GM23338 (cell line): ENCODE data around the gene CPNE1. TPM values are rescaled to one million over a fixed set of nuclear protein-coding genes. Genes with fewer than 3 reads are reported as not detected.

Experiments
- ATAC-seq: fragments of 200-7000 bp; cut with Tn5 transposase; 3 replicates; pipeline ENCODE4 v1.9.1; 2020
- DNase-seq: peaks from one replicate; pipeline ENCODE4 v3.0.0-alpha.2; 2015; ENCODE audit warnings: low spot score
- H2AFZ ChIP-seq: fragments of 200-600 bp; sonication (generic); 2 replicates; pipeline ENCODE4 v1.8.0; 2016; ENCODE audit warnings: antibody characterized with exemption, mild to moderate bottlenecking, moderate library complexity
- H3F3A ChIP-seq: fragments of 200-600 bp; sonication (generic); replicated peaks from 2 replicates; pipeline ENCODE4 v1.8.0; 2017; ENCODE audit warnings: antibody characterized with exemption, mixed run types, low read depth
- H3K27ac ChIP-seq: fragments of 200-600 bp; sonication (generic); 2 replicates; pipeline ENCODE4 v1.6.1; 2016; ENCODE audit warnings: low read depth
- H3K27me3 ChIP-seq: fragments of 200-600 bp; sonication (generic); 2 replicates; pipeline ENCODE4 v1.8.0; 2016; ENCODE audit warnings: mild to moderate bottlenecking, mixed run types, moderate library complexity; ENCODE audit not compliant: insufficient read depth
- H3K36me3 ChIP-seq: fragments of 200-600 bp; sonication (generic); 2 replicates; pipeline ENCODE4 v1.8.0; 2016; ENCODE audit warnings: mild to moderate bottlenecking; ENCODE audit not compliant: insufficient read depth
- H3K4me1 ChIP-seq: fragments of 200-600 bp; sonication (generic); 2 replicates; pipeline ENCODE4 v1.8.0; 2016; ENCODE audit warnings: mild to moderate bottlenecking, moderate library complexity; ENCODE audit not compliant: insufficient read depth
- H3K4me2 ChIP-seq: fragments of 200-600 bp; sonication (generic); 2 replicates; pipeline ENCODE4 v1.7.1; 2017; ENCODE audit warnings: mixed run types
- H3K4me3 ChIP-seq: fragments of 200-600 bp; sonication (generic); 2 replicates; pipeline ENCODE4 v1.6.1; 2016; ENCODE audit warnings: mixed run types
- H3K79me2 ChIP-seq: fragments of 200-600 bp; sonication (generic); replicated peaks from 2 replicates; pipeline ENCODE4 v1.8.0; 2017; ENCODE audit warnings: mild to moderate bottlenecking; ENCODE audit not compliant: insufficient read depth
- H3K9me2 ChIP-seq: fragments of 200-600 bp; sonication (generic); 2 replicates; pipeline ENCODE4 v1.8.0; 2017; ENCODE audit not compliant: insufficient read depth
- H4K20me1 ChIP-seq: fragments of 200-600 bp; sonication (generic); replicated peaks from 2 replicates; pipeline ENCODE4 v1.8.0; 2017; ENCODE audit warnings: mild to moderate bottlenecking; ENCODE audit not compliant: insufficient read depth
- H3K27ac Mint-ChIP-seq: 2 replicates; pipeline ENCODE4 v1.8.0; 2020; ENCODE audit warnings: inconsistent platforms, mild to moderate bottlenecking, moderate library complexity, mixed read lengths
- H3K27me3 Mint-ChIP-seq: 3 replicates; pipeline ENCODE4 v1.8.0; 2022; ENCODE audit warnings: low read depth, mild to moderate bottlenecking, moderate library complexity, mixed read lengths, inconsistent platforms; ENCODE audit not compliant: insufficient read depth, poor library complexity
- H3K36me3 Mint-ChIP-seq: 3 replicates; pipeline ENCODE4 v1.8.0; 2021; ENCODE audit warnings: low read depth, mild to moderate bottlenecking, inconsistent platforms, moderate library complexity, mixed read lengths
- H3K4me1 Mint-ChIP-seq: 3 replicates; pipeline ENCODE4 v1.8.0; 2020; ENCODE audit warnings: mild to moderate bottlenecking, inconsistent platforms, mixed read lengths
- H3K4me3 Mint-ChIP-seq: 3 replicates; pipeline ENCODE4 v1.8.0; 2021; ENCODE audit warnings: moderate library complexity, mild to moderate bottlenecking, inconsistent platforms, mixed read lengths
- H3K9me3 Mint-ChIP-seq: 3 replicates; pipeline ENCODE4 v1.8.0; 2020; ENCODE audit warnings: moderate library complexity, mild to moderate bottlenecking, inconsistent platforms, mixed read lengths
- CREB1 ChIP-seq: fragments of 250-450 bp; sonication (Bioruptor Pico); IDR thresholded peaks from 2 replicates; pipeline ENCODE4 v1.5.0; 2020; ENCODE audit warnings: low read depth, mild to moderate bottlenecking, moderate library complexity
- EZH2 ChIP-seq: fragments of 200-600 bp; sonication (generic); IDR thresholded peaks from one replicate; pipeline ENCODE4 v1.8.0; 2017; ENCODE audit warnings: antibody characterized with exemption, mild to moderate bottlenecking, low read depth; ENCODE audit not compliant: unreplicated experiment
- EZH2phosphoT487 ChIP-seq: fragments of 200-600 bp; sonication (generic); IDR thresholded peaks from one replicate; pipeline ENCODE4 v1.8.1; 2018; ENCODE audit warnings: antibody characterized with exemption; ENCODE audit not compliant: unreplicated experiment
- JUNB ChIP-seq: IDR thresholded peaks from one replicate; pipeline ENCODE4 v1.6.1; 2016; ENCODE audit warnings: antibody characterized with exemption; ENCODE audit not compliant: unreplicated experiment
- NANOG ChIP-seq: IDR thresholded peaks from 2 replicates; pipeline ENCODE4 v1.6.1; 2016; ENCODE audit warnings: antibody characterized with exemption, borderline replicate concordance
- POLR2AphosphoS5 ChIP-seq: IDR thresholded peaks from 2 replicates; pipeline ENCODE4 v1.6.1; 2016; ENCODE audit warnings: antibody characterized with exemption, low read depth
- STAT1 ChIP-seq: IDR thresholded peaks from one replicate; pipeline ENCODE4 v1.6.1; 2016; ENCODE audit warnings: antibody characterized with exemption; ENCODE audit not compliant: unreplicated experiment
- ZNF114 ChIP-seq: fragments of 250-450 bp; sonication (Bioruptor Pico); IDR thresholded peaks from 2 replicates; pipeline ENCODE4 v1.5.0; 2020; ENCODE audit warnings: mild to moderate bottlenecking, moderate library complexity
- ZNF331 ChIP-seq: fragments of 250-450 bp; sonication (Bioruptor Pico); IDR thresholded peaks from 2 replicates; pipeline ENCODE4 v1.5.0; 2020; ENCODE audit warnings: low read depth, mild to moderate bottlenecking, moderate library complexity
- polyA plus RNA-seq: library from polyadenylated mRNA; unstranded; fragments of >200 nt; fragmentation: Nextera tagmentation; extraction: Ambion mirVana; gene quantifications from 2 replicates; pipeline ENCODE4 v1.2.1, GENCODE V29; 2016
- total RNA-seq: library from RNA; depleted of rRNA; stranded (reverse); fragments of >200 nt; shearing (Covaris generic); gene quantifications from 2 replicates; pipeline ENCODE4 v1.2.3, GENCODE V29; 2014
- TF ChIP-seq, protein P1 (sequence below), 2 experiments: fragments of 200-600 bp in 1 of 2; sonication (generic) in 1 of 2; conservative IDR thresholded peaks; 2 replicates each; pipeline versions ENCODE4 v1.5.1 to v1.6.1; 2016 to 2017; ENCODE audit warnings: antibody characterized with exemption in 2 of 2, low read depth in 2 of 2, mild to moderate bottlenecking in 2 of 2, moderate library complexity in 1 of 2
- TF ChIP-seq, protein P2 (sequence below): IDR thresholded peaks from one replicate; pipeline ENCODE4 v1.6.1; 2018; ENCODE audit warnings: antibody characterized with exemption; ENCODE audit not compliant: unreplicated experiment
- TF ChIP-seq, protein P3 (sequence below): fragments of 250-450 bp; sonication (Bioruptor Pico); IDR thresholded peaks from 2 replicates; pipeline ENCODE4 v1.5.0; 2020; ENCODE audit warnings: mild to moderate bottlenecking, moderate library complexity
- TF ChIP-seq, protein P4 (sequence below): IDR thresholded peaks from 2 replicates; pipeline ENCODE4 v1.6.1; 2016; ENCODE audit warnings: antibody characterized with exemption

The CPNE1 gene
- total and polyA plus RNA-seq, 2 experiments from 2014 or later, result 189 to 196 TPM

DNA sequence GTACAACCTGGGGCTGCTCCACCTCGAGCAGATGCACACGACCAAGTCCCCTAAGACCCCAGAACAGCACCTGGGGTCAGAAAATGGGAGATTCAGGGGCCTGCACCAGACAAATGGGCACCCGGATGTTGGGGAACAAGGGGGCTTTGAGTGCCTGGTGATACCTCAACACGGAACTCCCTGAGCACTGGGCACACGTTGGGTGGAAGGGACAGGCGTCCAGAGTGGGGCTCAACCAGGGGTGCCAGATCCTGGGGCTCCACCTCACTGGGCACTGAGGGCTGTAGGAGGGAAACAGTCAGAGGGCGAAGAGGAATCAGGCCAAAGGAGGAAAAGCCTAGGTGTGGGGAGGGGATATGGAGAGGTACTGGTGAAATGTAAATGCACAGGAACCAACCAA, 82.6 kb downstream of the CPNE1 start:
- H3K27ac Mint-ChIP-seq, result no peak overlapping the region
- H3K9me3 Mint-ChIP-seq, result no peaks in the 10 kb centered on the region; the same call in 1 of the 3 replicates
- H3K4me1 Mint-ChIP-seq, result no peaks in the 10 kb centered on the region
- Histone ChIP-seq H3K27ac (no peak overlapping the region), H2AFZ (no peak overlapping the region), H3K4me3 (no peak overlapping the region), H3K36me3 (no peaks in the 10 kb centered on the region), H3K4me2 (no peak overlapping the region), H3K79me2 (no peaks in the 10 kb centered on the region), H3K27me3 (no peaks in the 10 kb centered on the region), H3K9me2 (no peaks in the 10 kb centered on the region), H3F3A (no peaks in the 10 kb centered on the region), H4K20me1 (no peaks in the 10 kb centered on the region), H3K4me1 (no peaks in the 10 kb centered on the region)
- TF ChIP-seq CREB1 (CRISPR knock-in tag) (no peak), NANOG (no peak), JUNB (no peak), POLR2AphosphoS5 (no peak), STAT1 (no peak), ZNF114 (CRISPR knock-in tag) (no peak), EZH2 (no peak), ZNF331 (no peak), EZH2phosphoT487 (no peak)
- TF ChIP-seq, protein P1, sequence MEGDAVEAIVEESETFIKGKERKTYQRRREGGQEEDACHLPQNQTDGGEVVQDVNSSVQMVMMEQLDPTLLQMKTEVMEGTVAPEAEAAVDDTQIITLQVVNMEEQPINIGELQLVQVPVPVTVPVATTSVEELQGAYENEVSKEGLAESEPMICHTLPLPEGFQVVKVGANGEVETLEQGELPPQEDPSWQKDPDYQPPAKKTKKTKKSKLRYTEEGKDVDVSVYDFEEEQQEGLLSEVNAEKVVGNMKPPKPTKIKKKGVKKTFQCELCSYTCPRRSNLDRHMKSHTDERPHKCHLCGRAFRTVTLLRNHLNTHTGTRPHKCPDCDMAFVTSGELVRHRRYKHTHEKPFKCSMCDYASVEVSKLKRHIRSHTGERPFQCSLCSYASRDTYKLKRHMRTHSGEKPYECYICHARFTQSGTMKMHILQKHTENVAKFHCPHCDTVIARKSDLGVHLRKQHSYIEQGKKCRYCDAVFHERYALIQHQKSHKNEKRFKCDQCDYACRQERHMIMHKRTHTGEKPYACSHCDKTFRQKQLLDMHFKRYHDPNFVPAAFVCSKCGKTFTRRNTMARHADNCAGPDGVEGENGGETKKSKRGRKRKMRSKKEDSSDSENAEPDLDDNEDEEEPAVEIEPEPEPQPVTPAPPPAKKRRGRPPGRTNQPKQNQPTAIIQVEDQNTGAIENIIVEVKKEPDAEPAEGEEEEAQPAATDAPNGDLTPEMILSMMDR (conservative IDR thresholded peaks at IDR 0.05; ENCODE audit: low read depth in 2 of 2), result no peak
- TF ChIP-seq, protein P2, sequence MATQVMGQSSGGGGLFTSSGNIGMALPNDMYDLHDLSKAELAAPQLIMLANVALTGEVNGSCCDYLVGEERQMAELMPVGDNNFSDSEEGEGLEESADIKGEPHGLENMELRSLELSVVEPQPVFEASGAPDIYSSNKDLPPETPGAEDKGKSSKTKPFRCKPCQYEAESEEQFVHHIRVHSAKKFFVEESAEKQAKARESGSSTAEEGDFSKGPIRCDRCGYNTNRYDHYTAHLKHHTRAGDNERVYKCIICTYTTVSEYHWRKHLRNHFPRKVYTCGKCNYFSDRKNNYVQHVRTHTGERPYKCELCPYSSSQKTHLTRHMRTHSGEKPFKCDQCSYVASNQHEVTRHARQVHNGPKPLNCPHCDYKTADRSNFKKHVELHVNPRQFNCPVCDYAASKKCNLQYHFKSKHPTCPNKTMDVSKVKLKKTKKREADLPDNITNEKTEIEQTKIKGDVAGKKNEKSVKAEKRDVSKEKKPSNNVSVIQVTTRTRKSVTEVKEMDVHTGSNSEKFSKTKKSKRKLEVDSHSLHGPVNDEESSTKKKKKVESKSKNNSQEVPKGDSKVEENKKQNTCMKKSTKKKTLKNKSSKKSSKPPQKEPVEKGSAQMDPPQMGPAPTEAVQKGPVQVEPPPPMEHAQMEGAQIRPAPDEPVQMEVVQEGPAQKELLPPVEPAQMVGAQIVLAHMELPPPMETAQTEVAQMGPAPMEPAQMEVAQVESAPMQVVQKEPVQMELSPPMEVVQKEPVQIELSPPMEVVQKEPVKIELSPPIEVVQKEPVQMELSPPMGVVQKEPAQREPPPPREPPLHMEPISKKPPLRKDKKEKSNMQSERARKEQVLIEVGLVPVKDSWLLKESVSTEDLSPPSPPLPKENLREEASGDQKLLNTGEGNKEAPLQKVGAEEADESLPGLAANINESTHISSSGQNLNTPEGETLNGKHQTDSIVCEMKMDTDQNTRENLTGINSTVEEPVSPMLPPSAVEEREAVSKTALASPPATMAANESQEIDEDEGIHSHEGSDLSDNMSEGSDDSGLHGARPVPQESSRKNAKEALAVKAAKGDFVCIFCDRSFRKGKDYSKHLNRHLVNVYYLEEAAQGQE, result no peak
- TF ChIP-seq, protein P3, sequence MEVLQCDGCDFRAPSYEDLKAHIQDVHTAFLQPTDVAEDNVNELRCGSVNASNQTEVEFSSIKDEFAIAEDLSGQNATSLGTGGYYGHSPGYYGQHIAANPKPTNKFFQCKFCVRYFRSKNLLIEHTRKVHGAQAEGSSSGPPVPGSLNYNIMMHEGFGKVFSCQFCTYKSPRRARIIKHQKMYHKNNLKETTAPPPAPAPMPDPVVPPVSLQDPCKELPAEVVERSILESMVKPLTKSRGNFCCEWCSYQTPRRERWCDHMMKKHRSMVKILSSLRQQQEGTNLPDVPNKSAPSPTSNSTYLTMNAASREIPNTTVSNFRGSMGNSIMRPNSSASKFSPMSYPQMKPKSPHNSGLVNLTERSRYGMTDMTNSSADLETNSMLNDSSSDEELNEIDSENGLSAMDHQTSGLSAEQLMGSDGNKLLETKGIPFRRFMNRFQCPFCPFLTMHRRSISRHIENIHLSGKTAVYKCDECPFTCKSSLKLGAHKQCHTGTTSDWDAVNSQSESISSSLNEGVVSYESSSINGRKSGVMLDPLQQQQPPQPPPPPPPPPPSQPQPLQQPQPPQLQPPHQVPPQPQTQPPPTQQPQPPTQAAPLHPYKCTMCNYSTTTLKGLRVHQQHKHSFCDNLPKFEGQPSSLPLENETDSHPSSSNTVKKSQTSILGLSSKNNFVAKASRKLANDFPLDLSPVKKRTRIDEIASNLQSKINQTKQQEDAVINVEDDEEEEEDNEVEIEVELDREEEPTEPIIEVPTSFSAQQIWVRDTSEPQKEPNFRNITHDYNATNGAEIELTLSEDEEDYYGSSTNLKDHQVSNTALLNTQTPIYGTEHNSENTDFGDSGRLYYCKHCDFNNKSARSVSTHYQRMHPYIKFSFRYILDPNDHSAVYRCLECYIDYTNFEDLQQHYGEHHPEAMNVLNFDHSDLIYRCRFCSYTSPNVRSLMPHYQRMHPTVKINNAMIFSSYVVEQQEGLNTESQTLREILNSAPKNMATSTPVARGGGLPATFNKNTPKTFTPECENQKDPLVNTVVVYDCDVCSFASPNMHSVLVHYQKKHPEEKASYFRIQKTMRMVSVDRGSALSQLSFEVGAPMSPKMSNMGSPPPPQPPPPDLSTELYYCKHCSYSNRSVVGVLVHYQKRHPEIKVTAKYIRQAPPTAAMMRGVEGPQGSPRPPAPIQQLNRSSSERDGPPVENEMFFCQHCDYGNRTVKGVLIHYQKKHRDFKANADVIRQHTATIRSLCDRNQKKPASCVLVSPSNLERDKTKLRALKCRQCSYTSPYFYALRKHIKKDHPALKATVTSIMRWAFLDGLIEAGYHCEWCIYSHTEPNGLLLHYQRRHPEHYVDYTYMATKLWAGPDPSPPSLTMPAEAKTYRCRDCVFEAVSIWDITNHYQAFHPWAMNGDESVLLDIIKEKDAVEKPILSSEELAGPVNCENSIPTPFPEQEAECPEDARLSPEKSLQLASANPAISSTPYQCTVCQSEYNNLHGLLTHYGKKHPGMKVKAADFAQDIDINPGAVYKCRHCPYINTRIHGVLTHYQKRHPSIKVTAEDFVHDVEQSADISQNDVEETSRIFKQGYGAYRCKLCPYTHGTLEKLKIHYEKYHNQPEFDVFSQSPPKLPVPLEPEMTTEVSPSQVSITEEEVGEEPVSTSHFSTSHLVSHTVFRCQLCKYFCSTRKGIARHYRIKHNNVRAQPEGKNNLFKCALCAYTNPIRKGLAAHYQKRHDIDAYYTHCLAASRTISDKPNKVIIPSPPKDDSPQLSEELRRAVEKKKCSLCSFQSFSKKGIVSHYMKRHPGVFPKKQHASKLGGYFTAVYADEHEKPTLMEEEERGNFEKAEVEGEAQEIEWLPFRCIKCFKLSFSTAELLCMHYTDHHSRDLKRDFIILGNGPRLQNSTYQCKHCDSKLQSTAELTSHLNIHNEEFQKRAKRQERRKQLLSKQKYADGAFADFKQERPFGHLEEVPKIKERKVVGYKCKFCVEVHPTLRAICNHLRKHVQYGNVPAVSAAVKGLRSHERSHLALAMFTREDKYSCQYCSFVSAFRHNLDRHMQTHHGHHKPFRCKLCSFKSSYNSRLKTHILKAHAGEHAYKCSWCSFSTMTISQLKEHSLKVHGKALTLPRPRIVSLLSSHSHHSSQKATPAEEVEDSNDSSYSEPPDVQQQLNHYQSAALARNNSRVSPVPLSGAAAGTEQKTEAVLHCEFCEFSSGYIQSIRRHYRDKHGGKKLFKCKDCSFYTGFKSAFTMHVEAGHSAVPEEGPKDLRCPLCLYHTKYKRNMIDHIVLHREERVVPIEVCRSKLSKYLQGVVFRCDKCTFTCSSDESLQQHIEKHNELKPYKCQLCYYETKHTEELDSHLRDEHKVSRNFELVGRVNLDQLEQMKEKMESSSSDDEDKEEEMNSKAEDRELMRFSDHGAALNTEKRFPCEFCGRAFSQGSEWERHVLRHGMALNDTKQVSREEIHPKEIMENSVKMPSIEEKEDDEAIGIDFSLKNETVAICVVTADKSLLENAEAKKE, result no peak
- TF ChIP-seq, protein P4, sequence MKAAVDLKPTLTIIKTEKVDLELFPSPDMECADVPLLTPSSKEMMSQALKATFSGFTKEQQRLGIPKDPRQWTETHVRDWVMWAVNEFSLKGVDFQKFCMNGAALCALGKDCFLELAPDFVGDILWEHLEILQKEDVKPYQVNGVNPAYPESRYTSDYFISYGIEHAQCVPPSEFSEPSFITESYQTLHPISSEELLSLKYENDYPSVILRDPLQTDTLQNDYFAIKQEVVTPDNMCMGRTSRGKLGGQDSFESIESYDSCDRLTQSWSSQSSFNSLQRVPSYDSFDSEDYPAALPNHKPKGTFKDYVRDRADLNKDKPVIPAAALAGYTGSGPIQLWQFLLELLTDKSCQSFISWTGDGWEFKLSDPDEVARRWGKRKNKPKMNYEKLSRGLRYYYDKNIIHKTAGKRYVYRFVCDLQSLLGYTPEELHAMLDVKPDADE, result no peak
- H3K27me3 Mint-ChIP-seq, result peaks cover 1% of the 10 kb centered on the region
- DNase-seq (no peak), ATAC-seq (no peak)
- H3K36me3 Mint-ChIP-seq, result no peaks in the 10 kb centered on the region
- no peak overlapping the region for H3K4me3 Mint-ChIP-seq
